HG02759 (cell line): ENCODE data around the gene CDK9.
A peak's percentile ranks its signal among the peaks of the same experiment; 100 is the strongest.
"Not testable (repeated sequence)": the region's sequence is repeated elsewhere in the genome, so short reads cannot be mapped to it uniquely, and the experiment has no call there.

ENCODE experiments used
- ATAC-seq: cut with Tn5 transposase; IDR thresholded peaks from one replicate; pipeline ENCODE4 v1.9.1; 2021; ENCODE audit warnings: mild to moderate bottlenecking, moderate library complexity; ENCODE audit not compliant: unreplicated experiment

Gene CDK9

GRCh38 chr9:127785933-127786772 lies at the start of gene CDK9:
CDK9 (plus strand) TSS chr9:127786034; CDS start chr9:127786149, 115 bp downstream.
- ATAC-seq, result peak; percentile 67

GRCh38 chr9:127738666-127739065 lies 47.2 kb upstream of the CDK9 start:
- no peak for ATAC-seq

GRCh38 chr9:127739614-127740330 lies 46.1 kb upstream of the CDK9 start:
- ATAC-seq, result no peak

GRCh38 chr9:127741831-127742434 lies 43.9 kb upstream of the CDK9 start:
- no peak for ATAC-seq

- ATAC-seq, result no peak
Measured at GRCh38 chr9:127742435-127743088, 43.3 kb upstream of the CDK9 start.

GRCh38 chr9:127744398-127745110 lies 41.3 kb upstream of the CDK9 start:
- no peak for ATAC-seq

GRCh38 chr9:127746959-127747569 lies 38.8 kb upstream of the CDK9 start:
- no peak for ATAC-seq

GRCh38 chr9:127749090-127749787 lies 36.6 kb upstream of the CDK9 start:
- no peak for ATAC-seq

- ATAC-seq, result no peak
Measured at GRCh38 chr9:127751269-127752054, 34.4 kb upstream of the CDK9 start.

GRCh38 chr9:127753148-127753547 lies 32.7 kb upstream of the CDK9 start:
- ATAC-seq, result no peak

GRCh38 chr9:127753622-127754021 lies 32.2 kb upstream of the CDK9 start:
- no peak for ATAC-seq

GRCh38 chr9:127754099-127755060 lies 31.5 kb upstream of the CDK9 start:
- ATAC-seq, result no peak

GRCh38 chr9:127755061-127756060 lies 30.5 kb upstream of the CDK9 start:
- no peak for ATAC-seq

- no peak for ATAC-seq
Measured at GRCh38 chr9:127756233-127756632, 29.6 kb upstream of the CDK9 start.

GRCh38 chr9:127756776-127757175 lies 29.1 kb upstream of the CDK9 start:
- ATAC-seq, result not testable (repeated sequence)

- no peak for ATAC-seq
Measured at GRCh38 chr9:127758843-127759242, 27.0 kb upstream of the CDK9 start.
